ENCODE results near the gene KCND1.
"Not testable (repeated sequence)": the region's sequence is repeated elsewhere in the genome, so short reads cannot be mapped to it uniquely, and the experiment has no call there.

The KCND1 gene

DNA sequence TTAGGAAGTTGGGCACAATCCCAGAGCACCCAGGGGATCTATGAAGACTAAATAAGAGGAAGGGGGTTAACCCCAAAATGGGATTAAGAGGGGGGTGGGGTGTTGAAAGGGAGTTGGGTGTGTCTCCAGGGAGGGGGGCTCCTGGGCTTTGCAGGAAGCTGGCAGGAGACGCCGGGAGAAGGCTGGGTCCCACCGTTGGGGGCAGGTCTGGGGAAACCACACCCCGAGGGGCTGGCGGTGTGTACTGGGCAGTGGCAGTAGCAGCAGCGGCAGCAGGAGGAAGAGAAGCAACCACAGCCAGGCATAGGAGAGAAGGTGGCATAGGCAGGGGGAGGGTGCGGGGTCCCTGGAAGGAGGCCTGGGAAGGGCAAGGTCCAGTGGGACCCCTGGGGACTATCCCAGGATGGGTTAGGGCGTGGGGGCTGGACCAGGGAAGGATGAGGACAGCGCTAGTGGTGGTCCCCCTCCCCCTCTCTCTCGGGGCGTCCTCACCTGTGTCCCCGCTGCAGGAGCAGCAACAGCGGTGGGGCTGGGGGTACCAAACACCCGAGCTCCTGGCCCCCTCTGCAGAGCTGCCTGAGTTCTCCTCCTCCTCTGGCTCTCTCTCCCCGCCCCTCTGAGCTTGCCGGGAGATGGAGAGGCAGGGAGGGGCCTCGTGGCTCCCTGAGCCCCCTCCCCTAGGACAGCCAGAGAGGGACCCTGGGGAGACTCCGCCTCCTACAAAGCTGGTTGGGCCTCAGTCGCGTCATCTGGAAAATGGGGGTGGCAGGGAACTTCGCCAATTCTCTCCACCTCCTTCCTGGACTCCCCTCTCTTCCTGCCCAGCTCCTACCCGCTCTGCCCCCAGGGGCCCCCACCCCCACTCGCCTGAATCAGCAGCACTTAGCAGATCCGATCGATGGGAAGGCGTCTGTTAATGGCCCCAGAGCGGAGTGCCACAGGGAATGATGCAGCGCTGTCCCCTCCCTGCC lies at the start of gene KCND1:
Gene KCND1, minus strand, starts transcription at position 596 of the 971 bp plus-strand sequence. CDS start 1,573 bp downstream, outside the sequence.
- no peak for DNase-seq

DNA sequence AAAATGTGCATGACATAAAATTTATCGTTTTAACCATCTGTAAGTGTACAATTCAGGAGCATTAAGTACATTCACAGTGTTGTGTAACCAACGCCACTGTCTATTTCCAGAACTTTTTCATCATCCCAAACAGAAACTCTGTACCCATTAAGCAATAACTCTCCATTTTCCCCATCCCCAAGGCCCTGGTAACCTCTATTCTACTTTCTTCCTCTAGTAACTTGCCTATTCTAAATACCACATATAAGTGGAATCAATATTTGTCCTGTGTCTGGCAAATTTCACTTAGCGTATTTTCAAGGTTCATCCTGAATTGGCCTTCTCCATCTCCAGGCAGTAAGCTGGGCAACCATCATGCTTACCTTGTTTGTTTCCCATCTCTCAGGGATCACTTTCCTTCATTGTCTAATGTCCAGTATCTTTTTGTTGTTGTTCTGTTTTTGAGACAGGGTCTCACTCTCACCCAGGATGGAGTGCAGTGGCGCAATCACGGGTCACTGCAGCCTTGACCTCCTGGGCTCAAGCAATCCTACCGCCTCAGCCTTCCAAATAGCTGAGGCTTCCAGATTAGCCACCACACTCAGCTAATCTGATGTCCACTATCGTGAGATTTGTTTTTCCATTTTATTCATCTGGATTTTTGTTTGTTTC lies 48.1 kb upstream of the KCND1 start:
- DNase-seq, result no peak

DNA sequence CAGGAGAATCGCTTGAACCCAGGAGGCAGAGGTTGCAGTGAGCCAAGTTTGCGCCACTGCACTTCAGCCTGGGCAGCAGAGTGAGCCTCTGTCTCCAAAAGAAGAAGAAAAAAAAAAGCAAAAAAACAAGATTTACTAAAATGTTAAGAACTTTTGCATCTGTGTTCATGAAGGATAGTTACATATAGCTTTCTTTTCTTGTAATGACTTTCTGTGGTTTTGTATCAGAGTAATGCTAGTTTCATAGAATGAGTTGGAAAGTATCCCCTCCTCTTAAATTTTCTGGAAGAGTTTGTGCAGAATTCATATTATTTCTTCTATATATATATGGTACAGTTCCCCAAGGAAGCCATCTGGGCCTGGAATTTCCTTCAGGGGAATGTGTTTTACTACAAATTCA lies 47.4 kb upstream of the KCND1 start:
- no peak for DNase-seq

DNA sequence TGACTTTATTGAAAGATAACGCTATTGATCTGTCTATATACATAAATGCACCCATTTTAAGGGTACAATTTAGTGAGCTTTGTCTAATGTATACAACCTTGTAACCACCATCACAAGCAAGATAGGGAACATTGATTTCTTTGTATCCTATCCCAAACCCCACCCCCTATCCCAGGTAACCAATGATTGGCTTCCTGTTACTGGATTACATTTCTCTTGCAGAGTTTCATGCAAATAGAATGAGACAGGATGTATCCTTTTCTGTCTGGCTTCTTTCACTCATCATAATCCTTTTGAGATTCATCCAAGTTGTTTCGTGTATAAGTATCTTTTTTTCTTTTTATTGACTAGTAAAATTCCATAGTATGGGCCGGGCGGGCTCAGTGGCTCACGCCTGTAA lies 32.1 kb upstream of the KCND1 start:
- DNase-seq, result no peak

DNA sequence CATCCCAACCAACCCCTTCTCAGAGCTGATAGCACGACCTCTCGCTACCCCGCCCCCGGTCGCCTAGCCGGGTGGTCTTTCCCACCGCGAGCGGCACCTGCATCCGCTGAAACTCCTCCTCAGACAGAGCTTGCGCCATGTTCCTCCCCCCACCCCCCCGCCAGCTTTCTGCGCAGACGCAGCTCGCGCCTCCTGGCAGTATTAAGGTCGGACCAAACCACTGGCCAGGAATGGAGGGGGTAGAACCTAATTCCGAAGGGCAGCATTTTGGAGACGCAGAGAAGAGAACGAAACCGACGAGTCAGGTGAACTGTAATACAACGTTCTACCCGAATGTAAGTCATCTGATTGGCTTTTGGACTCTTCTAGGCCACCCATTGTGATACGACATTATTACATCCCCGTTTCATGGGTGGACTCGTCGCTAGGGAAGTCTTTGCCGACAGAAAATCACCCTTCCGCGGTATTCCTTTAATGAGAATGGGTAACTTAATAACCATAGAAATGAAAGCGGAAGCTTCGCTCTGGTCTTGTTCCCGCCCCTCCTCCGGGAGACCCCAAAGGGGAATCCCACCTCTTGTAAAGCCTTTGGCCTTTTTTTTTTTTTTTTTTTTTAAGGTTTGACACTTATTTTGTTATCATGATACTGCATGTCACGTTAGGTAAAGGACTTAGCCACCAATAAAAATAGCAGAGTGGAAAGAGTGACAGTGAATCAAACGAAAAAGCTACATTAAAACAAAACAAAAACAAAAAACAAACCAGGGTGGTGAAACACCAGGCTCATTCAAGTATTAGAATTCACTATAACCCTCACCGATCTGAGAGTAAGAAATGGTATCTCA lies 30.7 kb upstream of the KCND1 start, which contains the start of gene GRIPAP1:
Gene GRIPAP1, minus strand, starts transcription at position 174 of the 845 bp plus-strand sequence. Its CDS starts 35 bp downstream, at position 139.
- DNase-seq, result peak; percentile 93

DNA sequence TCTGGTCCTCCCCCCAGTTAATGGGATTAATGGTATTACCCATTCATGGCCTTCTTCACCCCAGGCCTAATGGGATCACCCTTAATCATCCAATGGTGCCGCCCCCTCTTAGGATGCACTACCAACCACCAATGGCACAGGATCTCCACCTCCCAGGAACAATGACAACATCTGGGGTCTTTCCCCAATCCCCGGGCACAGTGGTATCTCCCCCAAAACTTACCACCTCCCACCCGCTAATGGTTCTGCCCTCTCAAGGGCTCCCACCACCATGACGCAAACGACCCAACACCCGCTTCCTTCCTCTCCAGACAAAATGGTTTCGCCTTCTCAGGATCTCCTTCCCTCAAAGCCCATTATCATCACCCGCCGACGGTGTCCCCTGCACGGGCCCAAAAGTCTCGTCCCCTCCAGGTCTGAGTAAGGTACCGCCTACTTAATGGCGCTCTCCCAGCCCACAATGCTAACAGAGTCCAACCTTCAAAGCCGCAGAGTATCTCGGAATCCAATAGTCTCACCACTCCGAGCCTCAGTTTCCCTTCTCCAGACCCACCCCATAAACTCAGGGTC lies 30.0 kb upstream of the KCND1 start:
- DNase-seq, result peak; percentile 82

DNA sequence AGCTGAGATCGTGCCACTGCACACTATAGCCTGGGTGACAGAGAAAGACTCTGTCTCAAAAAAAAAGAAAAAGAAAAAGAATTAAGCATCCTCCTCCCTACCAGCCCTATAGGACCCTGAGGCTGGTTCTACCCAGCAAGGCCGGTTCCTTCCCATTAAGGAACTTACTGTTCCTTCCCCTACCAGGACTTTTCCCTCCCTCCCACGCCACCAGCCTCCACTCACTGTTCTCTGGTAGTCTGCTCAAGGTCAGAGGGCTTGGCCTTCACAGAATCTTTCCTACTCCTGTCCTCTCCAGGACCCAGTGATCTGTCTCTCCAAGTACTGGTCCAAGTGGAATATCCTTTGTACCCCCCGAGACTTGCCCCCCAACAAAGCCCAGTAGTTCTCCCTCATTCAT lies 29.0 kb upstream of the KCND1 start:
- DNase-seq, result no peak

DNA sequence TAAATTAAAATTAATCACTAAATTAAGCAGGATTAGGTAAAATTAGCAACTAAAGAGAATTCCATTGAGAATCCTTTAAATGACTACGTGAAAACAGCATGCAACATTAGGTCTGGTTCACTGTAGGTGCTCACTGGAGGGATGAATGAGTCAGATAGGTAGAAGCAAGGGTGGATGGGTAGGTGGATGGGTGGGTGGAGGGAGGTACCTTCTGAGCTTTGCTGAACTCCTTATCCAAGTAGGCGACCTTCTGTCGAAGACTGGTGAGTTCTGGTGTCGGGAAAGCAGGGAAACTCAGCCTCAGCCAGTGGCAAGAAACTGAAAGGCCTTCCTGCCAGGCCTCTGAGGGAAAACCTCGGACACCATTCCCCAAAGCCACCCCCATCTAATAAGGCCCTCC lies 27.4 kb upstream of the KCND1 start:
- DNase-seq, result no peak

DNA sequence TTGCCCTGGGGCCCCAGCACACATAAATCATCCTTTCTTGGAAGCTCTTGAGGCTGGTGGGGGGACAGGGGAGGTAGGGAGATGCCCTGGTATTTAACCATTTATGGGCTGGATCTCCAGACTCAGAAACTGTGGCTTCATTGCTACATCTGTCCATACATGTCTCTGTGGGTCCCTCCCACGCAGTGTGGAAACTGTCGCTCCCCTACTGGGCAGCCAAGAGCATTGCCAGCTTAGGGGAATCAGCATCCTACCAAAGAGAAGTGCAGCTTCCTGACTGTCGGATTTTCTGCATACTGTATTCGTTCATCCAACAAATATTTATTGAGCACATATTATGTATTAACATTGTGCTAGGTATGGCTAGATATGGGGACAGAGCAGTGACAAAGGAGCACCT lies 26.7 kb upstream of the KCND1 start:
- DNase-seq, result no peak

DNA sequence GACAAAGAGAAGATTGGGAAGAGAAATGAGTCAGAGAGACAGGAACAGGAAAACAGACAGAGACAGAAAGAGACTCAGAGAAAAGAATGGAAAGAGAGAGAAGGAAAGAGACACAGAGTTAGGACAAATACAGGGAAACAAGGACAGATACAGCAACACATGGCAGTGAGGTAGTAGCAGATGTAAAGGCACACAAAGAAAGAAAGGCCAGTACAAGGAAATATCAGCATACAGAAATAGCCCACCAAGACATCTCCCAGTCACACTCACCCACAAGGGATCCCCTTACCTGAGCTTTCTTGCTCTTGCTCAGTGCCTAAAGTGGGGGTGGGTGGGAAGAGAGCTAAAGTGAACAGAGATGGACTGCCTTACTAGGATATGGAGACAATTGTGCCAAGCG lies 26.2 kb upstream of the KCND1 start:
- no peak for DNase-seq

DNA sequence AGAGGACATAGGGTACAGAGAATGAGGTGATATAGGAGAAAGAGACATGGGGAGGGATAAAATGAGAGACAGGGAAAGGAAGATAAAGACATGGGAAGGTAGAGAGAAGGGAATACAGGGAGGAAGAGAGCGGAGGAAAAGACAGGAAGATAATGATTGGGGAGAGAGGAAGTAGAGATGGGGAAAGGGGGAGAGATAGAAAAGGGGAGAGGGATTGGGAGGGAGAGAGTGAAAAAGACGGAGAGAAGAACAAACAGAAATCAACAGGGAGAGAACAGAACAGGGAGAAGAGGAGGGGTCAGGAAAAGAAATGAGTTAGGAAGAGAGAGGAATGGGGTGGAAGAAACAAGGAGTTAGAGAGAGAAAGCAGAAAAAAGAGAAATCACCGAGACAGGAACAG lies 25.8 kb upstream of the KCND1 start:
- no peak for DNase-seq

DNA sequence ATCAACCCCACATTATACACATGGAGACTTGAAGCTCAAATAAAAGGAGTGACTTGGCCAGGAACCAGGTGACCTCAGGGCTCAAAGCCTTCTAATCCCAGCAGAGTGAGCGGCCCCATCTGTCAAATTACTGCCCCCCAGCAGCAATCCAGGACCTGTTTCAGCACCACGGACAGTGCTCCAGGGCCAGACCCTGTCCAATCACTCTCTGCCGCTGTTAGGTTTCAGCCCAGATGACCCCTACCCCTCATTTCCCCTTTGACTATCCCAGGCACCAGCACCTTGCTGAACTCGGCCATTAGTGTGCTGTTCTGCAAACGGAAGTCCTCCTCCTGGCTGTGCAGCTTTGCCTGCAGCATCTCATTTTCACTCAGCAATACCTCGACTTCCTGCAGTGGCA lies 25.3 kb upstream of the KCND1 start:
- DNase-seq, result no peak

DNA sequence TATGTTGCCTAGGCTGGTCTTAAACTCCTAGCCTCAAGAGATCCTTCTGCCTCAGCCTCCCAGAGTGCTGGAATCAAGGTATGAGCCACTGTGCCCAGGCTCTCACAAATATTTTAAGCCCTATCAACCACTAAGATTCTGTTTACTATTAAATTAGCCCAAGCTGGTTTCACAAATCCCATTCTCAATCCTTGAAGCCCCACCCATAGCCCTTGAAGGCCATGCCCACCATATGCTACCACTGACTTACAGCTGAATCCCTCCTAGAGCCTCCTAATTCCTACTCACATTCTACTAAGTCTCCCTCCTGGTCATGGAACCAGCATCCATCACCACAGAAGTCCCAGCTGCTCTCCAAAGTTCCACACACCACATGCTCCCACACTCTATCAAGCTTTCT lies 20.7 kb upstream of the KCND1 start:
- DNase-seq, result no peak

DNA sequence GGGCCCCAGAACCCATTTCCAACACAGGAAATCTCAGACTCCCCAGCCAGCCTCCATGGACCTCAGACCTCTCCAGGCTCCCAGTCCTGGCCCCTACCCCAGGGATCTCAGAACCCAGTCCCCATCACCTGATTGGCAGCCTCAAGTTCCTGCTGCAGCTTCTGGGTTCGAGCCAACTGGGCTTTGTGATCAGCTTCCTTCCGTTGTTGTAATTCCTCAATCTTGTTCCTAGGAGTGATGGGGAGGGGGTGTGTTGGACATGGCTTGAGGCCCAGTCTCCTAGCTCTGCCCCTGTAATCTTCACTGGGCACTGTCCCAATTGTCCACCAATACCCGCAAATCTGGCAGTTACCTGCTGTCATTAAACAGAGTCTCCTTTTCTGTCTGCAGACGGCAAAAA lies 17.8 kb upstream of the KCND1 start:
- DNase-seq, result no peak

DNA sequence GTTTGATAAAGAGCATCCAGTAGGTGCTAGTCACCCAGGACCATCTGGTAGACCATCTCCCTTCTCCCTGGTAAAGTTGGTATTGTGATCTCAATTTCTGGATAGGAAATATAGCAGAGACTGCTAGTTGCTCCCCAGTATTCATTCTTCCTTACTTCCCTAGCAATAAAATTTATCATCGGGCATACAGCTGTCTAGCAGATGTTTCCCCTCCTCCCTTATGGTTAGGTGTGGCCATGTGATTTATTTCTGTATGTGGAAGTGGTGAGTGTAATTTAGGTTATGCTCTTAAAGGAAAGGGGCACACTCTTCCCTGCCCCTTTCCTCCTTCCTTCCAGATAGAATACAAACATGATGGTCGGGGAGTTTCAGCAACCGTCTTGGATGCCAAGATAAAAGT lies 12.3 kb upstream of the KCND1 start:
- DNase-seq, result no peak

DNA sequence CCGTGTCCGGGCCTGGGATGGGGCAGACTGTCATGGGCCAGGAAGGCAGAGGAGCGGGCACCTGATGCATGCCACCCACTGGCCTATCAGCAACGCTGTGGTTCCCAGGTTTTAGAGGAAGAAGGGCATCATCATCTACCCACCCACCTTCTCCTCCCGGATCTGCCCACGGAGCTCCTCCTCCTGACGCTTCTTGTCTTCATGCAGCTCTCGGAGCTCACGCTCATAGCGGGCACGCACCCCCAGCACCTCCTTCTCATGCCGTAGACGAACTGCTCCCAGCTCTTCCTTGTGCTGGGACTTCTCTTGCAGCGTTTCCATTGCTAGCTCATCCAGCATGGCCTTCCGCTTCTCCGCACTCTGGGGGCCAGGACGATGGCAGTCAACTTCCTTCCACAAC lies 11.4 kb upstream of the KCND1 start:
- no peak for DNase-seq

DNA sequence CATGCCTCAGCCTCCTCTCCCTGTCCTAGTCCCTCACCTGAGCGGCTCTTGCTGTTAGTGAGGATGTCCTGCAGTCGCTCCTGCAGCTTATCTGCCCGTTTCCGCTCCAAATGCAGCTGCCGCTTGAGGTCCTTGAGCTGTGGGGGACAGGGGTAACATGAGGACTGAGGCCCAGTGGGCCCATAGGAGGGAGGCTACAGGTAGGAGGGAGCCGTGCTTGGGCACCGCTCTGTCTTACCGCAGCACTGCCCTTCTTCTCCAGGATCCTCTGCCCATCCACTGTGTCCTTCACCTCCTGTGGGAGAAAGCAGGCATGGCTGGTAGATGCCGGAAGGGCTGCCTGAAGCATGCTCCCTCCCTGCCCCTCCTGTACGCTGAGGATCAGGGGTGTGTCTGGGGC lies 9.5 kb upstream of the KCND1 start:
- no peak for DNase-seq

DNA sequence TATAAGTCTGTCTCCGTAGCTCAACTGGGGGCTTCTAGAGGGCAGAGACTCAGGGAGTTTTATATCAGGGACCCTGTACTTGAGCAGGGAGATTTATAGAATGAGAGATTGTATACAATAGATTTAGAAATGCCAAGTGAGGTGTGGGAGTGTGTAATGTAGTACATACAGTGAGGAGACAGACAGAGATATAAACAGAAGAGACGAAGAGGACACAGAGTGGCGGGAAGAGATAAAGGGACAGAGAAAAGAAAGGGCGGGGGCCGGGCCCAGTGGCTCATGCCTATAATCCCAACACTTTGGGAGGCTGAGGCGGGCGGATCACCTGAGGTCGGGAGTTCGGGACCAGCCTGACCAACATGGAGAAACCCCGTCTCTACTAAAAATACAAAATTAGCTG lies 8.7 kb upstream of the KCND1 start:
- DNase-seq, result not testable (repeated sequence)

DNA sequence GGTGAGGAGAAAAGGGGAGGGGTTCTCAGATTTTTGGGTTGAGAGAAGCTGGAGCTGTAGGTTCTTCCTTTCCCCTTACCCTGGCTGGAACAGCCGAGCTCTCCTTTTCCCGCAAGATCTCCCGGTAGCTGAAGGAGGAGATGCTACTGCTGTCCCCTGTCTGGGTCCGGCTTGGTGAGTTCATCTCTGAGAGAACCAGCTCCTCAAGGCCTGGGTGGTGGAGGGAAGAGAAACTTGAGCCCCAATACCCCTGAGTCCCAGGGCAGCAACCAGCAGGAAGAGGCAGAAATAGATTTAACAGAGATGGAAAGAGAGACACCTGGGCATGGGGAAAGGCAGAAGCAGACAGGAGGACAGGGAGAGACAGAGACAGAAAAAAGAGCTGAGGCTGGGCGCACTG lies 6.6 kb upstream of the KCND1 start:
- DNase-seq, result no peak

DNA sequence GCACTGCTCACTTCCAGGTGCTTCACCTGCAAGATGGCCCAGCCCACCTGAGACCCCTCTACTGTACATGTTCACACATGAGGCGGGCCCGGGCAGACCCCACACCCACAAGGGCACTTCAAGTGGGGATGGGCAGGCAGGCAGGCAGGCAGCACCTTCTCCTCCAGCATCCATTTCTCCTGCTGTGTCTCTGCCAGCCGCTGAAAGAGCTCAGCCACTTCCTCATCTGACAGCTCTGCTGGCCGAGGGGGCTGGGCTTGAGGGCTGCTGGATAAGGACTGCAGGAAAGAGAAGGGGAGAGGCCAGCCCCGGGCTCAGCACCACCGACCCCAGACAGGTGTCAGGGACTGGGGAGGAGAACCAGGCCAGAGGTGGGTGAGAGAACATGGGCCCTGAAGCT lies 4.4 kb upstream of the KCND1 start:
- DNase-seq, result no peak

DNA sequence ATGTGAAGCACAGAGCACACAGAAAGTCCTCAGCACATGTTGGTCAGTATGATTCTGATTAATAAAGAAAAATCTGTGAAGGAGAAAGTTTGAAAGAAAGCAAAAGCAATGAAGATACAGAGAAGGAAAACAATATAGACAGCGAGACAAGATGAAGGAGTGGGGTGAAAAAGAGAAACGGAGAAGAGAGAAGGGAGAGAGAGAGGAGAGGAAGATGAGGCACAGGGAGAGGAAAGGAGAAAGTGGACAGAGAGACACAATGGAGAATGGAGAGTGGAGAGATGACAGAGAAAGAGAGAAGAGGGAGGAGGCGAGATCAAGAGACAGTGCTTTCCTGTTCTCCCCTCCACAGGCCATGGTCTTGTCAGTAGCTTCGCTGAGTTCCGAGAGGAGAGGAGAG lies 3.9 kb upstream of the KCND1 start:
- DNase-seq, result no peak

DNA sequence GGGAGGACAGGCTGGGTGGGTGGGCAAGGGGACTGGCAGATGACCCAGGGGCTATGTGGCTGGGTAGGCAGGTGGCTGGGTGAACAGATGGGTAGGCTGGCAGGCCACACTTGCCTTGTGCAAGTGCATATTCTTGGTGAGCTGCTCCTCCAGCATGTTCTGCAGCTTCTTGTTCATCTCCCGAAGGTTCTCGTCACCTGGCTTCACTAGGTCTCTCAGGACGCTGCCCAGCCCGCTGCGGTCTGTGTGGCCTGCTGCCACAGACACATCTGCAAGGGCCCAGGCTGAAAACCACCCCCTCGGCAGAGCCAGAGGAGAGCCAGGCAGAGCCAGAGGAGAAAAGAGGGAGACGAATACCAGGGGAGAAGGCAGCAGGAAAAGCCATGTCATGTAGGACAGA lies 3.4 kb upstream of the KCND1 start:
- DNase-seq, result no peak

DNA sequence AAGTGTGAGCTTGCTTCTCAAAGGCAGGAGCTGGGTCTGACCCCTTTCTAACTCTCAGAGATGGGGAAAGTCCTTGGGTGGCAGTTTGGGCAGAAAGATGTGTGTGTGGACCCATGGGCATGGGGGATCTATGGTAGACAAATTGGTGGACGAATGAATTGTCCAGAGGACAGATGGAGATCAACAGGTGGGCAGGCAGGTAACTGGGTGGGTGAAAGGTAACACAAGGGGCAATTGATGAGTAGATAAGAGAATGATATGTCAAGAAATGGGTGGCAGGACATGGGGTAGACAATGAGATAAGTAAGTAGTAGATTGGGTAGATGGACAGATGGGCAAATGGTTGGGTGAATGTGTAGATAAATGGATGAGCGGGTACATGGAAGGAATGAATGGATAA lies 2.9 kb upstream of the KCND1 start:
- DNase-seq, result no peak

All from CD4-positive, alpha-beta T cell treated with Interleukin-17A for 1 hour (primary cell).